NCI-H774 (cell line): Measurements from ENCODE around the gene MYT1.

ENCODE experiments used
- DNase-seq: peaks from one replicate; lab custom pipeline; 2025; lab: John Stamatoyannopoulos, UW

Gene MYT1

DNA sequence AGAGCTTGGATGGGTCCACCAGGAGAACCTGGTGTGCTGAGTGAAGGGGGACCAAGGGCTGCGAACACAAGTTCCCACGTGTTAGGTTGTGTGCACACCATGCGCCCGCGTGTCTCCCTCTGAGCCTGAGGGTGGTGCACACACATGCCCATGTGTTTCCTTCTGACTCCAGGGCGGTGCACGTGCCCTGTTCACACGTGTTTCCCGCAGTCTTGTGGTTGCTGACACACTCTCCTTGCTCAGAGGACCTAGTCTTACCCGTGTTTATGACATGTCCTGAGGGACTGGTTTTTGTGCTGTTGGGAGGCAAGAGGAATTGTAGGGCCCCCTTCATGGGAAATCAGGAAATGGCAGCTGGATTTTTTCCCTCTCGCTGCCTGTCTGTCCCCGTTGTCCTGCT is 55.0 kb downstream of the MYT1 start:
- no peak for DNase-seq

DNA sequence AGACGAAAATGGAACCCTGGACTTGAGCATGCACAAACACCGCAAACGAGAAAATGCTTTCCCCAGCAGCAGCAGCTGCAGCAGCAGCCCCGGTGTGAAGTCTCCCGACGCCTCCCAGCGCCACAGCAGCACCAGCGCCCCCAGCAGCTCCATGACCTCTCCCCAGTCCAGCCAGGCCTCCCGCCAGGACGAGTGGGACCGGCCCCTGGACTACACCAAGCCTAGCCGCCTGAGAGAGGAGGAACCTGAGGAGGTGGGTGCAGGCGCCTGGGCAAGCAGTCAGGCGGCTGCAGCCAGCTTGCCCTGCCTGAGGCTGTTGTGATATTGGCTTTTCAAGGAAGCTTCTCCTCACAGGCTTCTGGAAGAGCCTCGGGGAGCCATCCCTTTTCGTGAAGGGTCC is 55.5 kb downstream of the MYT1 start:
- no peak for DNase-seq

DNA sequence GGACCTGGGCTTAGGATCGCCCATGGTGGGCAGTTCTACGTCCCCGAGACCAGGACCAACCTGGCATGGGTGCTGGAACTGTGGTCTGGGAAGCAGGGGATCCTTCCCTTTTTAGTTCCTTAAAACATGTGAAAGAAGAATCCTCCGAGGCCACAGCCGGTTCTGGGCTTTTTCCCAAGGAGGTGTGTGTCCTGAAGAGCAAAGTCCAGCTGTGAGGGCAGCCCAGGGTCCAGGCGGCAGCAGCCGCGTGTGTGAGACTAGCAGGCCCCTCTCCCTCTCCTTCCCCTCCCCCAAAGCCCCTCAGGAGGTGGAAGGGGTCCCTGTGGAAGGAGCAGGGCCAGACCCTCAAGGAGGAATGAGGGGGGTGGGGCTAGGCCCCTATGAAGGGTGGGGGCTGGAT is 56.2 kb downstream of the MYT1 start:
- no peak for DNase-seq

DNA sequence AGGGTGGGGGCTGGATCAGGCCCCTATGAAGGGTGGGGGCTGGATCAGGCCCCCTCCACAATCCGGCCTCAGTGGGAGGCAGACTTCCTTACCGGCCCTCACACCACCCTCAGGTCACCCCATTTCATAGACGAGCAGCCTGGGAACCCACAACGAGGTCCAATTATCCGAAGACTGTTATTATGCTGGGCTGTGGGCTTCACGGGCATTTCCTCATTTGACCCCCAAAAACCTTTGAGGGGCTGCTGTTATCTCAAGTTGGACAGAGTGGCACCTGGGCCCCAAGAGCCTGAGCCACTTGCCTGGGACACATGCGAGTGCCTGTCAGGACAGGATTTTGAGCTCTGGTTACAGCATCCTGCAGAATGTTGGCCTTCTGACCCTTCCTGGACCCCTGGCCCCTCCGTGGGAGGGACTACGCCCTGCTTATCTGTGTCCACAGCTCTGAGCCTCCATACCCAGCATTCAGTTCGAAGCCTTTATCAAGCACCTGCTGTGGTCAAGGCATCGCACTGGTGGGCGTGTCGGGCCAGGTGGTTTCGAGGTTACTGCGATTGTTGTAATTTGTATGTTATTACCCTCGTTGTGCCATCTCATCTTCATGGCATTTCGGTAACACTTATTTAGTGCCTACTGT is 56.8 kb downstream of the MYT1 start:
- DNase-seq = no peak

DNA sequence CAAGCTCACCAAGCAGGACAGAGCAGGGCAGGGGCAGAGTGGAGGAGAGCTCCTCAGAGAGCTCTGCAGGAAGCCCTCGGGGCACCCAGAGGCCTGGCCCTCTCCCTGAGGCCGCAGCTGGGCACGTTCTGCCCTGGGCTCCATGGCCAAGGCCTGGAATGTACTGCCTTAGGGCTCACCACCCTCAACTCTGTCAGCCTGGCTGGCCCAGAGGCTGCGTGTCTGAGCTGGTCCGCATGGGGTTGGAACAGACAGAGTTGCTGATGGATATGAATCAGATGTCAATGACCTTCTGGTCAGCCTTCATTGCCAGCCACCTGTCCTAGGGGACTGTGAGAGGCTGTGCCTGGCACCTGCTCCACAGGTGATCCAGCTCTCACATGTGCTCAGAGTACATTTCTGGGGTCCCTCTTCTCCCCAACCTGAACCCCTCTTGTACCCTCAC is 58.1 kb downstream of the MYT1 start:
- no peak for DNase-seq

DNA sequence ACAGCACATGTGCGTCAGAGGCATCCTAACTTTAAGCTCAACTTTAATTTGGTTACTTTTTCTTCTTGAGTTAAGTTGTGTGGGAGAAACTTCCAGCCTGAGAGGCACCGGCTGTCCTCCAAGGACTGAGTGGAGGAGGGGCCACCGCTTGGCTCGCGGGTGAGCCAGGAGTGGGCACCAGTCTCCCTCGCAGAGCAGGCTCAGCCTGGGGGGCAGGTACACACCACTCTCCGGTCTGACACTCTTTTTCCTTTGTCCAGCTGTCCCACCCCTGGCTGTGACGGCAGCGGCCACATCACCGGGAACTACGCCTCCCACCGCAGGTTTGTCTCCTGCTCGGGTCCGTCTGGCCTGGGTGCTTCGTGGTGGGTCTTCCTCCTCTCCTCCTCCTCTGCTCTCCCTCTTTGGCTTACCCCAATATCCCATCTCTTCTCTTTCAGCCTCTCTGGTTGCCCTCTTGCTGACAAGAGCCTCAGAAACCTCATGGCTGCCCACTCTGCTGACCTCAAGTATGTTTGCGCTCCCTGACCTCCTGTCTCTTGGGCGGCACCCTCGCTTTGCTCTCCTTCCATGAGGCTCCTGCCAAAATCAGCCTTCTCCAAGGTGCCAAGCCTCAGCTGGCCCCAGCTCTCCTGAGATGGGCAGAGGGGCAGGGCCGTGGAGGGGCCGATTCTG is 58.7 kb downstream of the MYT1 start:
- no peak for DNase-seq

DNA sequence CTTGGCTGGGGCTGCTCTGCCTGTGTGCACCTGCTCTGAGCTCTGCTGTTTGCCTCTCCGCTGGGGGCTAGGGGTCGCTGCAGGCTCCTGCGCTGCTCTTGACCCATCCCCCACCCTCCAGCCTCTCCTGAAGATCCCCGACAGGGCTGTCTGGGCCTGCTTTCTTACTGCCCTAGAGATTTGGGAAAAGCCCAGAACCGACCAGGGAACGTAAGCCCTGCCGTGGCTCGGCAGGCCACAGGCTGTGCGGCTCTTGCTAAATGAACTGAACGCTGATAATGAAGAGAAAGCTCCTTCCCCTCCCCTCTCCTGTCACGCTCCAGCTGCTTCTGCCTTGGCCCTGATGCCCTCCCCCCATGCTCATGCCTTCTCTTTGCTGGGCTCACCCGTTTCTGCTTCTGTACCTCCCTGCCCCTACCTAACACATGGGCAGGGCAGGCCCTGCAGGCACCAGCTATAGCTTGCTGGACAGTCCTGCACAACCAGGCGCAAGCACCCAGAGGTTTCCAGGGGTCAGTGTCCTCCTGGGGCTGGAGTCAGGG is 59.3 kb downstream of the MYT1 start:
- DNase-seq = no peak

DNA sequence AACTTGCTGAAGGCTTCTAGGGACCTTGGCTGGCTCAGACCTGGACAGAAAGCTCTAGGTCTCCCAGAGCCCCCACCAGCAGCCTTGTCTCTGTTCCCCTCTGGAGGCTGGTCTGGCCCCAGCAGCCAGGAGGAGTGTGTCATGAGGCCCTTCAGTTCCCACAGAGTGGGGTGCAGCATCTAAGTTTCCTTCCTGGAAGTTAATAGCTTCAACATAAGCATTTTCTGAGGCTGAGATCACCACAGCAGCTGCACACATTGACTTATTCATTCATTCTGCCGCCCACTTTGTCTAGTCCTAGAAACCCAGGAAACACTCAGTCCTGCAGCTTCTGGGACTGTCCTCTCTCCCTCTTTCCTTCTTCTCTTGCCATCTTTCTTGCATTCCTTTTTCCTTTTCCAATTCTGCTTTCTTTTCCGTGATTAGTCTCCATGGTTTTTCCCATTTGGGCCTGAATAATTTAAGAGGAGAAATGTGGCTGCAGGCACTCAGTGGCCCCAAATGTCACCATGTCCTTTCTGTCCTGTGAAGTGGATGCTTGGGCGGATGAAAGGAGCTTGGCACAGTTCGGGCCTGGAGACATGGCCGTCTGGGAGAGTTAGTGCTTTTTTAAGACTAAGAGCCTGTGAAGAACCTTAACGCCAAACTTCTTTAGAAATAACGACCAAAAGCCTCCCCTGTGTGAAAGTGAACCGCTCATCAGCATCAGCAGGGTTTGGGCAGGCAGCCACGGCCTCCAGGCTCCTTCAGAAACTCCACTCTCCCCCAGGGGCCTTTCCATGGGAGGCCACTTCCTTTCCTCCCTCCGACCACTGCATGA is 60.3 kb downstream of the MYT1 start:
- DNase-seq = no peak

DNA sequence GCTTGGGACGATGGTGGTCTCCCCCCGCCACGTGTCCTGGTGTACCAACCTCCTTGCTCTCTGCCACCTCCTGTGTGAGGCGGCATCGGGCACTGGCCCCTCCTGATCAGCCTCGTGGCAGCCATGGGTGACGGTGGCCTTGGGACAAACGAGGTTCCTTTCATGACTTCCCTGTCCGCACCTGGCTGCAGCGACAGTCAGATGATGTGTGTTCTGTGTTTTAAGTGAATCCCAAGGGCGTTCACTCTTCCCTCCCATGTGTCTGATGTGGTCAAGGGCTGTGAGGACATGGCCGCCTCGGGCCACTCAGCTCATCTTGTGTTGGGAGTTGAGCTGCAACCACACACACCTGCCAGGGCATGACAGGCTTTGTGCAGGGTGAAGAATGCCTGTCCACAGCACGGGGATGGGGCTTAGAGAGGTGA is 60.9 kb downstream of the MYT1 start:
- no peak for DNase-seq

DNA sequence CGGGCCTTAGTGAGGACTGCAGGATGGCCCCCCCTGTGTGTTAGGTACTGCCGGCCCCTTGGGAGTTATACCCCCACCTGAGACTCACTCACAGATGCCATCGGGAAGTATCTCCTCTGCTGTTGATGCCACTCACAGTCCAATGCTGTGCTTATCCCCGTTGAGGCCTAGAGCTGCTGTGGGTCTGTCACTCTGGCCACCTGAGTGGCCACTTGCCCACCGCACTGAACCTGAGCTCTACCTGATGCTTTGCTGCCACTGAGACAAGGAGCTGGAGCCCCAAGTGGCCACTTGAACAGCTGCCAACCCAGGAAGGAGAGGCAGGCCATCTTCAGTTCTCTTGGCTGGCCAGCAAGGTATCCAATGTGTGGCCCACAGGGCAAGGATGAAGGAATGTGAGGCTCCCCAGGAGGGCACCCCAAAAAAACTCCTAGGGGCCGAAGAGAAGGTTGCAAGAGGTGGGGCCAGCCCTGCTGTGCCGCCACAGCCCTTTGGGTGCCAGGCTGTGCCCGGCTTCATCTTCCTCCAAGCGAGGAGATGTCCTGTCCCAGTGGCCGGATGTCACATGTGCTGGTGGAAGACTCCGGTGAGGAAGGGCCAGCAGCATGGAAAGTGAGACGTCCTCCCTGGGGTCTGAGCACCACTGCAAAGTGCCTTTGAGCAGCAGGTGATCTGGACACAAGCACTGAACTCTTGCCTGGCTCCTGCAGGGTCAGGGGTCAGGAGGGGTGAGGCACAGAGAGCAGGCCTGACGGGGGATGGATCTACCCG is 61.8 kb downstream of the MYT1 start:
- DNase-seq = no peak

DNA sequence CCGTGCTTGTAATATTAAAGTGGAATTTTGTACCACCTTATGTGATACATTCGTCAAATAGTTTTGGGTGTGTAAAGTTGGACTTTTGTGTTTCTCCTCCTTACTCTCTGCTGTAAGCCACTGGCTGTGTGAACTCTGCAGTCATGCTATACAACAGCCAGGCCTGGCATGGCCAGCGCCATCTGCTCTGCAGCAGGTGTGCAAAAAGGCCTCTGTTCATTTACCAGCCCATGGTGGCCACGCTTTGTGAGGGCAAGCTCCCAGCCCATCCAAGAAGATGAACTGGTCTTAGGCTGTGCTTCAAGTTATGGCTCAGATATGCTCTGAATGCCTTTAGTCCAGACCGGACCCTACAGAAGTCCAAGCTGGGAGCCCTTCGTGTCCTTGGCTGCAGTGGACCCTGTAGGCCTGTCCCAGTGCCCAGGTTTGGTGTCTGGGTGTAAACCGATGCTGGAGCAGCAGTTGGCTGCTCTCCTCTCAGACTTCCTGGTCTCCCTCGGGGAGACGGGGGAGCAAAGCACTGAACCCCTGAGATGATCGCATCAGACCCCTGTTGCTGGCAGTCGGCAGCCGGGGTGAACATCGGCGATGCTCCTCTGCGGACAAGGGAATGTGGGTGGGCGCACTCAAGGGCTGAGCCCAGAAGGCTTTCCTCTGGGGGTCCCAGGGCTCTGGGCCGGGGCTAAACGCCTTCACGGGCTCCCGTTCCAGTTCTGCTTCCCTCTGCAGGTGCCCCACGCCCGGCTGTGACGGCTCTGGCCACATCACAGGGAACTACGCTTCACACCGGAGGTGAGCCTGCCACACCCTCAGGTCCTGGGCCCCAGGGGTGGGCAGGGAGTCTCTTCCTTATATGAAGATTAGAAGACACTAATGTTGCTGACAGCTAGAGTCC is 62.7 kb downstream of the MYT1 start:
- no peak for DNase-seq

DNA sequence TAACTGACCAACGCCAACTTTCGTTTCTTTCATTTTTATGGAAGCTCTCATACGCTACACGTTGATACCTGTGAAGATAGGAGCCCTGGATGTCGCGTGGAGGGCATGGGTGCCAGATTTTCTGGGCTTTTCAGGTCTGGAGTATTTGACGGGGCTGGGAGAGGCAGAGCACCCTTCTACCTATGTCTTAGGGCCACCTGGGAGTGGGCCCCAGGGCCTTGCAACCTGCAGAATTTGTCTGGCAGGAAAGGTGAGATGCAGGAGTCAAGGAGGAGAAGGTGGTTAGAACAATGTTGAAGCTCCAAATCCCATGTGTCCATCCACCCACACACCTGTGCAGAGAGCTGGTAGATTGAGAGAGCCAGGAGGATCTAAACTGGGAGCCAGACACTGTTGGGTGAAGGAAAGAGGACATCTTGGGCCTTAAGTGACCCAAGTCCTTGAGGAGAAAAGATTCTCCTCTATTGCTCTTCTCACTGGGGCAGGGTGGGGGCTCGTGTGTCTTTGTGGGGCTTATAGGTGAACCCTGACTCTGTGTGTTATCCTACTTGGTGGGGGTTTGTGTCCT is 63.9 kb downstream of the MYT1 start:
- no peak for DNase-seq

DNA sequence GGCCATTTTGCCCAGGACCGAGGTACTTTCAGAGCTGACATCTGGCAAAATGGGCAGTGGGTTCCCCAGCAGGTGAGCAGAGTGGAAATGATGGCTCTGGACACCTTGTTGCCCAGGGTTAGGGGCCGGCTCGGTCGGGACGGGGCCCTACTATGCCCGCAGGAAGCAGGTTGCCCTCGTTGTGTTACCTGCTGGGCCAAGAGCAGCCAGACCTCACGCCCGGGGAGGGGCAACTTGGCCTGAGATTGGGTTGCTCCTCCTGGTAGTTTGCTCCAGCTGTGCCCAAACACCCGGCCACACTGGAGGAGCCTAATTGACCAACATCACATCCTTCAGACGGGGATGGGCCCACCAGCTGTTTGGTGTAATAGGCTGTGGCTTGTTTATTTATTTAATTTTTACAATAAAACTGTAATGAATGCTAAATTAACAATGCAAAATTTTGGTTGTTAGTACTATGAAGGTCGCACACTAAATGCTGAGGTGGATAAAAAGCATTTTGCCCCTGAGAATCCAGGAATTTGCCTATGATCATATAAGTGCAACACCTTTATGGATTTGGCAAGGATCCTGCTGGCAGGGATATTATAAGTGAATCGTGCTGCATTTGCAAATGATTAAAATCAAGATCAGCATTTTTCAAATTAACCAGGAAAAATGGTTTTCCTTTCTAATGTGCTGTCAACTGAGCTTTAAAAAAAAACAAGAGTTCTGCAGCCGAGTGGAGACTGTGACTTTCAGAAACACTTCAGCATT is 64.7 kb downstream of the MYT1 start:
- no peak for DNase-seq

DNA sequence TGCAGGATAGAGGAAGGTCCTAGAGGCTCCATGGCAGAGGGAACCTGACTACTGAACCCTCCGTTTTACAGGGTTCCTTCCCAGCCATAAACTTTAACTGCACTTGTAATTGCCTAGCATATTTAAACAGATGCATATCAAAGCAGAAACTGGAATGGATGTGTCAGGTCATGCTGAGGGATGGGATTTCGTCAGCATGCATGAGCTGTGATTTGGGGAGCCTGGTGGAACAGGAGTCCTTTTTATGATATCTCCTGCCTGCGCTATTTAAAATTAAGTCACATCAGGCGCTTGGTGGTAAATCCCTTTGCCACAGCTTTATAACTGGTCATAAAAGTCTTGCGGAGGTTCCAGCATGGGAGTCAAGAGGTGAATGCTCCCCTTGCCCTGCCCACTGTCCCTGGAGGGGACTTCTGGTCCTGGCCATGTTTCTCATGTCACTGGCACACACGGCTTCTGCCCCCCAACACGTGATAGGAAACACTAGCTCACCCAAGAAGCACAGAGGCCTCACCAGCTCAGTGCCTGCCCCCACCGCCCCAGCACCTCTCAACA is 65.3 kb downstream of the MYT1 start:
- DNase-seq = no peak

DNA sequence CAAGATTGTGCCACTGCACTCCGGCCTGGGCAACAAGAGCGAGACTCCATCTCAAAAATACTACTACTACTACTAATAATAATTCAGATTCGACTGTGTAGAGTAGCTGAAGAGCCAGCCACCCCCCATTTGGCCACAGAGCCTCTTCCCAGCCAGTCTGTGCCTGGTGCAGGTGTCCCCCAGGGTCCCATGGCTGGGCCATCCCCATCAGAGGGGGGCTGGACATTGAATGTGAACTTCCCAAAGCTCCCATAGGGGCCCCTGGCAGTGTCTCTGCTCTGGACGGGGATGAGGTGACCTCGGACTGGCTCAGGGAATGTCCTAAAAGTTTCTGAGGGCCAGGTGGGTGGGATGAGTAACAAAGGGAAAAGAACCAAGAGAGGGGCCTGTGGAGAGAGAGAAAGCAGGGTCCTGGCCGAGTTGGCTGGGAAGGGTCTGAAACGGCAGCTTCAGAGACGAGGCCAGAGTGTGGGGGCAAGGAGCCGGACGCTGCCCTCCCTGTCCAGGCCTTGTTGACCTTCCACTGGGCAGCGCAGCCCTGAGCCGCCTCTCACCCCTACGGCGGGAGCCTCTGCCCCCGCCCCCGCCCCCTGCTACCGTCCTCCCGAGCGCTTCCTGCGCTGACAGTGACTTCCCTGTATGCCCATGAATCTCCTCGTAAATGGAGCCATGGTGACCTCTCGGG is 66.4 kb downstream of the MYT1 start:
- DNase-seq = no peak

DNA sequence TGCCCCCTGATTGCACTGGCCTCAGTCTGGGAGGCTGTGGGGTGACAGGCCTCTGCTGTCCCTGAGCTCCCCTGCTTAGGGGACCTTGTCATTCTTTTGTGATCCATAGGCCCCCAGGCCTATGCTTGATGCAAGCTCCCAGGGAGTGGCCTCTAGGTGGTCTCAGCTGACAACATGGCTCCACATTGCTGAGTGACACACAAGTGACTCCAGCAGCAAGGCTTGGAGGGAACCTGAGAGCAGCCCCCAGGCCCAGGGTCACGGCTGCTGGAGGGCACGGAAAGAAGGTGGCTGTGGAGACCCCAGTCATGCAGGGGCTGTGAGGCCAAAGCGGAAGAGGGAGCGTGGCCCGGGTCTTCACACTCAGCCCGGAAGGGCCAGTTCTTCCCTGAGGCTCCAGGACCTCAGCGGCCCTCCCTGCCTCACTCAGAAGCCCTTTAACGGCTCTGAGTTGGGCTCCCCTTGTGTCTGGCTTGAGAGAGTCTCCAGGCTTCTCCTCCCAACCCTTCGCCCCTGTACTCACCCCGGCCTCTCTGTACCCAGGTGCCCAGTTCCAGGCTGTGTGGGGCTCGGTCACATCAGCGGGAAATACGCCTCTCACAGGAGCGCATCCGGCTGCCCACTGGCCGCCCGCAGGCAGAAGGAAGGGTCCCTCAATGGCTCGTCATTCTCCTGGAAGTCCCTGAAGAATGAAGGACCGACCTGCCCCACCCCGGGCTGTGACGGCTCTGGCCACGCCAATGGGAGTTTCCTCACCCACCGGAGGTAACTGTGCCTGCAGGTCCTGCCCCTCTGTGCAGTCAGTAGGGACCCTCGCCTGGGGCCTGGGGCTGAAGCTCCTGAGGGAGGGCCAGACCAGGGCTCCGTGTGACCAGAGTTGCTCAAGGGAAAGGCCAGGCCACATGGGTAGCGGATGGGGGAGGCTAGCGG is 67.6 kb downstream of the MYT1 start:
- DNase-seq = no peak

DNA sequence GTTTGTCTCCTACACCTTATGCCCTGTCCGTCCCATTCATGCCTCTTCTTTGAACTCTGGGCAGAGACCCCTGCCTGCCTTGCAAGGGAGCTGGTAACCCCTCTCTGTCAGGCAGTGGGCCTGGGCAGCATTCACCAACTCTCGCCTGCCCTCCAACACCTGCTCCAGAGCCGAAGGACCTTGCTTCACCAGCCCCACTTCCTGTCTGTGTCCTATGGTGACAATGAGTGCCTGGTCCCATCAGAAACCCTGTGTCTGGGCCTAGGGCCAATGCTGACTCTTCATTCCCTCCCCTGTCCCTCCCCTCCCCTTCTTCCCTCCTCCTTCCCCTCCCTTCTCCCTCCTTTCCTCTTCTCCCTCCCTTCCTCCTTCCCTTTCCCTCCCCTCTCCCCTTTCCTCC is 68.5 kb downstream of the MYT1 start:
- peak; percentile 62 for DNase-seq

DNA sequence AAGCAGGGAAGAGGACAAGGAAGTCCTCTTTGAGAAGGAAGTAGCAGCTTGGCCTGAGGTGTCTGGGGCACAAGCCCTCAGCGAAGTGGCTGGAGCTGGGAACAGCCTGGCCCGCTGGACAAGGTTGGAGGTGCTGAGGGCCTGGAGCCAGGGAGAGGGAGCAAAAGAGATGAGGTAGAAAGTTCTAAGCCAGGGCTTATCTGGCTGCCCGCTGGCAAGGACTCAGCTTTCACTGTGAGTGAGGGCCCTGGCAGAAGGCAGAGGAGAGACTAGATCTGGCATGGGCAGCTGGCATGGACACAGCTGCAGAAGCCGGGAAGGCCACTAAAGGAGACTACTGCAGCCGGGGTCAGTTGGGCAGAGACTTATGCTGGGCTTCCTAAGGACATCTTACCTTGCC is 69.5 kb downstream of the MYT1 start:
- no peak for DNase-seq
